Measurements from ENCODE around the gene GOLGA2.

The GOLGA2 gene
- long read RNA-seq, full-length matches to known transcripts: 6 of 19 reads
- long read RNA-seq, partial matches to known transcripts: 7 of 19 reads
- long read RNA-seq, other reads (novel, unspliced or antisense): 6 of 19 reads

- DNase-seq (ENCODE audit: low read depth in 1 of 2, low spot score in 1 of 2): peak in 1 of 2 experiments; percentile 37
- peak within 1 kb of the TSS; percentile 66 for H3K27ac ChIP-seq (replicated peaks)
- peak within 1 kb of the TSS; percentile 96 for H3K4me3 ChIP-seq (replicated peaks; ENCODE audit: insufficient read depth, low read length)
- TF ChIP-seq CTCF (IDR thresholded peaks at IDR 0.05; ENCODE audit: insufficient read depth, low read length) (no peak), SPI1 (IDR thresholded peaks at IDR 0.05; ENCODE audit: borderline replicate concordance, low read depth) (0 out of 2 replicates have a peak, but pooled peaks have one; percentile 73), GABPA (IDR thresholded peaks at IDR 0.05; ENCODE audit: low read depth) (no peak), POLR2AphosphoS5 (IDR thresholded peaks at IDR 0.05; ENCODE audit: low read depth) (no peak), REST (IDR thresholded peaks at IDR 0.05; ENCODE audit: insufficient replicate concordance, low read depth) (peak; percentile 42)
- no peaks in the 10 kb centered on the region for H3K27me3 ChIP-seq (ENCODE audit: insufficient read depth, poor library complexity, severe bottlenecking)
Measured at GRCh38 chr9:128275198-128276007, at the start of gene GOLGA2. TSS of gene GOLGA2 (minus strand) at chr9:128276007. CDS start at chr9:128275976, 31 bp downstream.

GRCh38 chr9:128324401-128324800, 48.6 kb upstream of the GOLGA2 start:
- DNase-seq (ENCODE audit: low read depth in 1 of 2, low spot score in 1 of 2): no peak
- Histone ChIP-seq H3K4me3 (replicated peaks; ENCODE audit: insufficient read depth, low read length) (no peak overlapping the region), H3K27me3 (ENCODE audit: insufficient read depth, poor library complexity, severe bottlenecking) (no peaks in the 10 kb centered on the region), H3K27ac (replicated peaks) (peak overlapping the region; percentile 97; the same call in 1 of the 2 replicates)
- no peak for TF ChIP-seq GABPA (IDR thresholded peaks at IDR 0.05; ENCODE audit: low read depth)
- TF ChIP-seq POLR2AphosphoS5 (IDR thresholded peaks at IDR 0.05; ENCODE audit: low read depth): no peak
- TF ChIP-seq CTCF (IDR thresholded peaks at IDR 0.05; ENCODE audit: insufficient read depth, low read length): no peak
- TF ChIP-seq SPI1 (IDR thresholded peaks at IDR 0.05; ENCODE audit: borderline replicate concordance, low read depth): no peak
- TF ChIP-seq REST (IDR thresholded peaks at IDR 0.05; ENCODE audit: insufficient replicate concordance, low read depth): no peak

- peak in 1 of 2 experiments; percentile 70 for DNase-seq (ENCODE audit: low read depth in 1 of 2, low spot score in 1 of 2)
- TF ChIP-seq SPI1 (IDR thresholded peaks at IDR 0.05; ENCODE audit: borderline replicate concordance, low read depth) (no peak), REST (IDR thresholded peaks at IDR 0.05; ENCODE audit: insufficient replicate concordance, low read depth) (no peak), POLR2AphosphoS5 (IDR thresholded peaks at IDR 0.05; ENCODE audit: low read depth) (no peak), CTCF (IDR thresholded peaks at IDR 0.05; ENCODE audit: insufficient read depth, low read length) (no peak), GABPA (IDR thresholded peaks at IDR 0.05; ENCODE audit: low read depth) (no peak)
- H3K27me3 ChIP-seq (ENCODE audit: insufficient read depth, poor library complexity, severe bottlenecking): no peaks in the 10 kb centered on the region
- peak overlapping the region; percentile 69 for H3K4me3 ChIP-seq (replicated peaks; ENCODE audit: insufficient read depth, low read length)
- peak overlapping the region; percentile 97 for H3K27ac ChIP-seq (replicated peaks)
Measured at GRCh38 chr9:128323791-128324190, 48.0 kb upstream of the GOLGA2 start.

Measured in HL-60 (cell line).